GM18511 (cell line): ENCODE results near the gene MVK.

ENCODE experiments used
- ATAC-seq: cut with Tn5 transposase; IDR thresholded peaks from one replicate; pipeline ENCODE4 v1.9.1; 2021; ENCODE audit warnings: mild to moderate bottlenecking, moderate library complexity; ENCODE audit not compliant: unreplicated experiment

MVK gene

GRCh38 chr12:109605599-109606228 is 32.1 kb downstream of the MVK start:
- ATAC-seq, result no peak

- no peak for ATAC-seq
Observed at GRCh38 chr12:109606320-109607028, 32.9 kb downstream of the MVK start.

DNA sequence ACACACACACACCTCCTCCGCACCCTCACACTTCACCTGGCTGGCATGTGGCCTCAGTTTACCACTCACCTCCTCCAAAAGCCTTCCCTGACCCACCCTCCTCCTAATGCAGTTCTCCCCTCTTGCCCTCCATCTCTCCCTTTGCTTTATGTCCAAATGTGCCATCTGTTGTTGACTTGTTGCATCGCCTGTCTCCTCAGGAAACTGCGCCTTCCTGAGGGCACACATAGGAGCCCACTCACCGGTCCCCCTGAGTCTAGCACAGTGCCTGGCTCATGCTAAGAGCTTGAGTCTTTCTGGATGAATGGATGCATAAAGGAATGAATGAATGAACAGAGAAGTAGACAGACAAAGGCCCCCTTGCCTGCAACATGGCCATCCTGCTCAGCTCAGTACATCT is 34.0 kb downstream of the MVK start:
- no peak for ATAC-seq

DNA sequence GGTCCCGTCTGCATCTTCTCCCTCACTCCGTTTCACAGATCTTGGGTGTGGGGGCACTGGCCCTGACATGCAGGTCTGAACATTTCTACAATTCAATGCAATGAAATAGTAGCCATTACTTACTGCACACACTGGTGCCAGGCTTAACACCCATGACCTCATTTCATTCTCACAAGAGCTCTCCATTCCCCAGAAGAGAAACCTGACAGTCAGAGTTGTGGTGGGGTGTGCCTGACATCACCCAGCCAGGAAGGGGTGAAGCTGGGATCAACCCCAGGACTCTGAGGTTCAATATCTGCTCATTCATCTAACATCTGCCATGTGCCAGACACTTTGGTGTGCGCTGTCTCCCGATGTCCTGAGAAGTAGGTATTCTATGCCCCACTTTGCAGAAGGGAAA is 34.7 kb downstream of the MVK start:
- ATAC-seq, result no peak

DNA sequence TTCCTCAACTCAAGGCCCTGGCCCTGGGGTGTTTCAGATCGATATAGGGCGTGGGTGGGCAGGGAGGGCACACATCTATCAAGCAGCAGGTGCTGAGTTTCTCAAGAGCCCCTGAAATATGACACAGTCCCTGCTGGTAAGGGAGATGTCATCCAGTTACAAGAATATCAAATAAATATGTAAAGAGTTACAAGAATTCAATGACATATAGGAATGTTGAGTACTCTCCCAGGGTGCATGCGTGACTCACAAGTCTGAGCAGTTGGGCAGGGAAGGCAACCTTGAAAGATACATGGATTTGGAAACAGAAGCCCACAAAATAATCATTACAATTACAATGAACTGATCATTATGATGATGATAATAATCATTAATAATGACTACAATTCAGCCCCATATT is 35.2 kb downstream of the MVK start:
- ATAC-seq, result no peak

DNA sequence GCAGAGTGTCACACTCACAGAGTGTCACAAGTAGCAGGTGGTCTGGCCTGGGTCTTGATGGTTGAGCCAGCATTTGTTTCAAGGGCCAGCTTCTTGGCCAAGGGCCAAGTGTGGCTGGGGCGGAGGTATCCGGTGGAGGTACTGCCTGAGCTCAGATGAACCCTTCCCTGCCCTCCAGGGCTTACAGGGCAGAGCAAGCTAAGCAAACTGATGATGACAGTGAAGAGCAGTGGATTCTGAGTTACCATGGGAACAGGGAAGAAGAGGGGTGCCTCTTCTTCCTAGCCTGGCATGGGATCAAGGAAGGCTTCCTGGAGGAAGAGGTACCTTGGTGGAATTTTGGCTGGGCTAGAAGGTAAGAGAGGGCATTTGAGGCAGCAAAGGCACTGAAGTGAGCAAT is 35.7 kb downstream of the MVK start:
- ATAC-seq, result no peak

- ATAC-seq, result no peak
Observed at GRCh38 chr12:109610523-109610922, 36.9 kb downstream of the MVK start.

GRCh38 chr12:109611223-109611622 is 37.6 kb downstream of the MVK start:
- no peak for ATAC-seq

DNA sequence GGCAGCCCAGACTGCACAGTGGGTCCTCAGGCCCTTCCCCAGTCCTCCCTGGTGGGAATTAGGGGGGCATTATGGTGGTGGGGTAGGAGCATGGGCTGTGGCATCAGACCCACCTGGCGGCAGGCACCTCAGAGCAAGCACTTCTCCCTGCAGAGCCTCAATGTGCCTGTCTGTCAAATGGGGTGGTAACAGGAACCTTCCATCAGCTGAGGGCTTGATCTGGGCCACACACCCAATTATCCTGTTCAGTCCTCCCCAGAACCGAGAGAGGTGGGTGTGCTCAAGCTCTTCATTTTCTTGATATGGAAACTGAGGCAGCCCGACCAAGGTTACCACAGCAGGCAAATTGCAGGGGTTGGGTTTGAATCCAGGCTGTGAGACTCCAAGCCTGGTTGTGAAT is 38.4 kb downstream of the MVK start:
- ATAC-seq, result no peak

DNA sequence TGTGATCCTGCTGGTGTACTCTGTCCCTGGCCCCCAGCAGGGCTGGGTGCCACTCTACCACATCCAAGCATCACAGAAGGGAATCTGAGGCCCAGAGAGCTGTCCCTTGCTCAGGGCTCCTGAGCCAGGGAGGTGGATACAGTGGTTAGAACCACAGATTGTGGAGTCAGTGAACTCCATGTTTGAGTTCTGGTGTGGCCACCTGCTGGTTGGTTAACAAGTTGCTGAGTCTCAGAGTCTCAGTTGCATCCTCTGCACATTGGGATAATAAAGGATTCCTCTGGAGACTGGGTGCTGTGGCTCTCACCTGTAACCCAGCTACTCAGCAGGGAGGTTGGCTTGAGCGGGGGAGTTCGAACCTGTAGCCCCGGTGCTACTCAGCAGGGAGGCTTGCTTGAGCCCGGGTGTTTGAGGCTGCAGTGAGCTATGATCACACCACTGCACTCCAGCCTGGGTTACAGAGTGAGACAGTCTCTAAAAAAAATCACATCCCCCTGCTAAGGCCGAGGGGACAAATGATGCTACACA is 39.4 kb downstream of the MVK start:
- ATAC-seq, result no peak

DNA sequence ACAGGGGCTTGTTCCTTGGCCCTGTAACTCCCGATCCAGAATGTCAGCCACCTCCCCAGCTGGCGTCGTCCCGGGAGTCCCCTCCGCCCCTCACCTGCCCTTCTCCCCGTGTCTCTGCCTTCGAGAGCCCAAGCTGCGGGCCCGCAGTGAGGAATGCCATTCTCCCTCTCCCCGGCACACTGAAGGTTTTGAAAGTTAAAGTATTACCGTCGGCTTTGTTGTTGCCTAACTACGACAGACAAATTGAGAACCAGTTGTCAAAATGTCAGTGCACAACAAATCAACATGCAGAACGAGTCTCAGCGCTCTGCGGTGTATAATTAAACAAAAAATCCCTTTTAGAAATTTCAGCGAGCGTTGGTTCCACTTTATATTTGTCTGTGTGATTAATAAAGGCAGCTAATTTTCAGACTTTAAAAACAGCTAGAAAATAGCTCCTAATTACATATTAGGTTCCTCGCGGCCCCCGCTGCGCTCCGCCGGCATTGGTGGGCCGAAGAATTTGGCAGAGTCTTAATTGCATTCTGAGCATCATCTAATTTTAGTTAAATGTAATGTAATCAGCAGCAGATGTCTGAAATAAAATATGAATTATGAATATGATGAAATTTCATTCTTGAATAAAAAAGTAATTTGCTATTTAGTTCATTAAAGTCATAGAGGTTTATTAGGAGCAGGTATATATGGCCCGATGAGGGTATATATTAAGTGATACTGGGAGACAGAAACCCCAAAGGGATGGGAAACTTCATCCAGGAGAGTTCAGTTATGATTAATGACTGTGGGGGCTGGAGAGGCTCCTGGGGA is 40.3 kb downstream of the MVK start:
- ATAC-seq, result no peak

GRCh38 chr12:109615556-109616229 is 42.1 kb downstream of the MVK start:
- no peak for ATAC-seq

DNA sequence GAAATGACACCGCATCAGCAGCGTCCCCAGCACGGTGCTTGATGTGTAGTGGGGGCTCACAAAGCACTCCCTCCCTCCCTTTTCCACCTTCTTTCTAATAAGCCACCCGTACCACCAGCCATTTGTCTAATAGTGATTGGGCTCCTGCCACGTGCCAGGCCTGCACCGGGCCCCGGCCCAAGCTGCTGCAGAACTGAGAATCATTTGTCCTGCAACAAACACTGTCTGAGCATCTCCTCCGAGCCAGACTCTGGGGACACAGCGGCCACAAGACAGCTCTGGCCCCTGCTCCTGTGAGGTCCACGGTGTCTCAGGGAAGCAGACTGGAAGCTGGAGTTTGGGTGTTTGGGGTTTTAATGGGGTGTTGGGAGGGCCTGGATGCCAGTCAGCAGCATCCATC is 43.9 kb downstream of the MVK start:
- ATAC-seq, result no peak

GRCh38 chr12:109618082-109618481 is 44.5 kb downstream of the MVK start:
- no peak for ATAC-seq

DNA sequence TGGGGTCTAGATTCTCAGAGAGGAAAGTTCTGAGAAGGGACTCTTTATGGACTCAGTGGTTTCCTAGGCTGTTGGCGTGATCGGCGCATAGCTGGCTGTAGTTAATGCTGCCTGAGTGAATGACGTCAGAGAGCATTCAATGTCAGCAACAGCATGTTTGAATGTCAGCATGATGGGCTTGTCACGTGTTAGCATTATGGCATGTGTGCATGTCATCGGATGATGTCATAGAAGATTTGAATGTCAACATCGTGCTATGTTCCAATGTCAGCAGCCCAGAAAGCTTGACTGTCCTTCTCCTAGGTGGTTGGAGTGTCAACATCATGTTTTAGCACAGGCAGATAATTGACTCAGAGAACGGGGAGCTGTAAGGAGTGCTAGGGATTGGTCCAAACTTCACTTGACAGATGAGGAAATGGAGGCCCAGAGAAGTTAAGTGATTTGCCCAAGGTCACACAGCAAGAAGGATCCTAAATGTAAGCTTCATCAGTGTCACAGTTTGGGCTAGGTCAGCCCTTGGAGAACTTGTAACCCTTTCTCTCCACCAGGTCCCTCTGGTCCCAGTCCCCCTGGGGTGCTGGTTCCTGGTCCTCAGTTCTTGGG is 45.5 kb downstream of the MVK start:
- ATAC-seq, result no peak

DNA sequence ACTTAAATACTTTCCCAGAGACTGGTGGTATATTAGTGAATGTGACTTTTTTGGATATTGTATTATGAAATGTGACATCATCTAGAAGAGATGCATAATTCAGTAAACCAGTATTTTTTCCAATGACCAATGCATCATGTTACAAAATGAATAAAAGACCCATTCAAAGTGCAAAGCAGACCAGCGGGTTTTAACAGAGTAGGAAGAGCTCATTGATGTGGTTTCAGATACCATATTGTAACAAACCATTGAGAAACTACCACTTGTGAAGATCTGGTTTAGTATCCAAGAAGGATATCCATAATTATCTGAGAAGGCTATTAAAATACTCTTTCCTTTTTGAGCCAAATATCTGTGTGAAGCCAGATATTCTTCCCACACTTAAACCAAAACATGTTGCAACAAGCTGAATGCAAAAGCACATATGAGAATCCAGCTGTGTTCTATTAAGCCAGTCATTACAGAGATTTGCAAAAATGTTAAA is 47.7 kb downstream of the MVK start:
- no peak for ATAC-seq

DNA sequence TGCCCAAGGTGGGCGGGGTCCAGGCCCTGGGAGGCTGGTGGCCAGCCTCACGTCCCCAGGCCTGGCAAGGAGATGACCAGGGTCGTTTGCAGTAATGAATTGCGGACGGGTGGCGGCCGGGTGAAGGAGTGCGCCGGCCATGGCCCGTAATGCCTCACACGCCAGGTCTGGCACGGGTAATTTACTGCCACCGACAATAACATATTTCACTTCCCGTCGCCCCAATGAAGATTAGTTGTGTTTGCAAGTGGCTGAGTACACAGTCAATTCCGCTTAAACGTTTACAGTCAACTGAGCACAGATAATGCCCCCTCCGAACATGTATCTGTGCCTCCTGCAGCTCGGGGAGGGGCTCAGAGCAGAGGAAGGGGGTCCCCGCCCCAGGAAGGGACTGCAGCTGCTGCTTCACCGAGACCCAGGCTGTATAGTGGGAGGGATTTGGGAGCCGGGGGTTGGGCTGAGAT is 48.3 kb downstream of the MVK start:
- no peak for ATAC-seq

- no peak for ATAC-seq
Observed at GRCh38 chr12:109624467-109624866, 50.9 kb downstream of the MVK start.

DNA sequence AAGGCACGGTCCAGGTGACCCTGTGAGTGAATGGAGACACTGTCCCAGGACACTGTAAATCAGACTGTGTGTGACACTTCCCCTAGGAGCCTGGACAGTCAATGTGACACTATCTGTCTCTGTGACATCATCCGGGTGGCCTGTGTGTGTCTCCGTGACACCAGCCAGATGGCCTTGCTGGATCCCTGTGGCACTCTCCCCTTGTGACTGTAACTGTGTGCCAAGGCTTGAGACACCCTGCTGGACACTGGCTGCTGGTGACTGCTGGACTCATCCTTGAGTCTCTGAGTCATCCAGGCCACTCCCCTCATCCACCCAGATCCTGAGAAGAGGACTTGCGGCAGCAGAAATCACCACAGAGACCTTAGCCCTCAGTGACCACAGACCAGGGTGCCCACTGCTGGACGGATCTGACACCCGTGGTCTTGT is 51.6 kb downstream of the MVK start:
- ATAC-seq, result no peak

- no peak for ATAC-seq
Observed at GRCh38 chr12:109625749-109626377, 52.3 kb downstream of the MVK start.
